Activated T-helper 17 cell treated with anti-CD3 and anti-CD28 coated beads, Interleukin-2, amount 50 U/mL, for 72 hours (primary cell): ENCODE results near the gene PLB1. TPM values are rescaled to one million over a fixed set of nuclear protein-coding genes. Genes with fewer than 3 reads are reported as not detected.

Experiments used
- ATAC-seq: fragments of 150-1000 bp; cut with Tn5 transposase; replicated peaks from 2 replicates; pipeline ENCODE4 v1.10.0; 2021; ENCODE audit warnings: mild to moderate bottlenecking, moderate library complexity
- H3K27ac Mint-ChIP-seq: one replicate; pipeline ENCODE4 v1.8.0; 2022; ENCODE audit warnings: mixed read lengths
- H3K27me3 Mint-ChIP-seq: one replicate; pipeline ENCODE4 v1.8.0; 2022; ENCODE audit warnings: mixed read lengths
- H3K36me3 Mint-ChIP-seq: one replicate; pipeline ENCODE4 v1.8.0; 2022; ENCODE audit warnings: low read depth, mild to moderate bottlenecking, mixed read lengths
- H3K4me1 Mint-ChIP-seq: one replicate; pipeline ENCODE4 v1.8.0; 2022; ENCODE audit warnings: mixed read lengths
- H3K4me3 Mint-ChIP-seq: one replicate; pipeline ENCODE4 v1.8.0; 2022; ENCODE audit warnings: mild to moderate bottlenecking, mixed read lengths
- H3K9me3 Mint-ChIP-seq: one replicate; pipeline ENCODE4 v1.8.0; 2022; ENCODE audit warnings: mixed read lengths
- total RNA-seq, 2 donors: library from RNA; stranded (reverse); gene quantifications; one replicate each; pipeline ENCODE4 v1.2.3, GENCODE V29; 2022

The PLB1 gene
- total RNA-seq, 2 donors from 2014 or later = 0.61 to 0.90 TPM

- H3K4me3 Mint-ChIP-seq = no peak overlapping the region
- no peaks in the 10 kb centered on the region for H3K27me3 Mint-ChIP-seq
- H3K9me3 Mint-ChIP-seq = no peaks in the 10 kb centered on the region
- H3K36me3 Mint-ChIP-seq = no peaks in the 10 kb centered on the region
- no peak for ATAC-seq
- no peak overlapping the region for H3K27ac Mint-ChIP-seq
- no peaks in the 10 kb centered on the region for H3K4me1 Mint-ChIP-seq
Observed at GRCh38 chr2:28477087-28477486, 18.8 kb upstream of the PLB1 start.

- no peaks in the 10 kb centered on the region for H3K4me1 Mint-ChIP-seq
- no peaks in the 10 kb centered on the region for H3K36me3 Mint-ChIP-seq
- H3K4me3 Mint-ChIP-seq = no peak overlapping the region
- H3K9me3 Mint-ChIP-seq = no peaks in the 10 kb centered on the region
- H3K27me3 Mint-ChIP-seq = no peaks in the 10 kb centered on the region
- no peak for ATAC-seq
- no peak overlapping the region for H3K27ac Mint-ChIP-seq
Observed at GRCh38 chr2:28477645-28478044, 18.2 kb upstream of the PLB1 start.

GRCh38 chr2:28480403-28481049 lies 15.3 kb upstream of the PLB1 start:
- H3K4me1 Mint-ChIP-seq = no peaks in the 10 kb centered on the region
- H3K9me3 Mint-ChIP-seq = no peaks in the 10 kb centered on the region
- ATAC-seq = peak; percentile 38
- H3K27ac Mint-ChIP-seq = no peak overlapping the region
- no peaks in the 10 kb centered on the region for H3K27me3 Mint-ChIP-seq
- H3K36me3 Mint-ChIP-seq = no peaks in the 10 kb centered on the region
- no peak overlapping the region for H3K4me3 Mint-ChIP-seq

- no peak overlapping the region for H3K27ac Mint-ChIP-seq
- H3K27me3 Mint-ChIP-seq = no peaks in the 10 kb centered on the region
- H3K36me3 Mint-ChIP-seq = no peaks in the 10 kb centered on the region
- H3K4me1 Mint-ChIP-seq = peaks cover 7% of the 10 kb centered on the region
- no peak for ATAC-seq
- H3K4me3 Mint-ChIP-seq = no peak overlapping the region
- H3K9me3 Mint-ChIP-seq = no peaks in the 10 kb centered on the region
Observed at GRCh38 chr2:28481905-28482304, 14.0 kb upstream of the PLB1 start.

- H3K27ac Mint-ChIP-seq = no peak overlapping the region
- no peak for ATAC-seq
Observed at GRCh38 chr2:28484835-28485234, 11.0 kb upstream of the PLB1 start.

GRCh38 chr2:28486526-28486925 lies 9.3 kb upstream of the PLB1 start:
- Mint-ChIP-seq H3K9me3 (no peaks in the 10 kb centered on the region), H3K27me3 (no peaks in the 10 kb centered on the region), H3K4me3 (no peak overlapping the region), H3K4me1 (peaks cover 8% of the 10 kb centered on the region), H3K36me3 (no peaks in the 10 kb centered on the region), H3K27ac (peak overlapping the region; percentile 22)
- peak; percentile 81 for ATAC-seq

More at GRCh38 chr2:28484835-28485234, 11.0 kb upstream of the PLB1 start:
- Mint-ChIP-seq H3K4me1 (peaks cover 8% of the 10 kb centered on the region), H3K27me3 (no peaks in the 10 kb centered on the region), H3K36me3 (no peaks in the 10 kb centered on the region), H3K9me3 (no peaks in the 10 kb centered on the region), H3K4me3 (no peak overlapping the region)

- peaks cover 8% of the 10 kb centered on the region for H3K4me1 Mint-ChIP-seq
- H3K36me3 Mint-ChIP-seq = no peaks in the 10 kb centered on the region
- no peak overlapping the region for H3K27ac Mint-ChIP-seq
- no peak for ATAC-seq
- no peaks in the 10 kb centered on the region for H3K9me3 Mint-ChIP-seq
- H3K4me3 Mint-ChIP-seq = no peak overlapping the region
- no peaks in the 10 kb centered on the region for H3K27me3 Mint-ChIP-seq
Observed at GRCh38 chr2:28487258-28487657, 8.6 kb upstream of the PLB1 start.

GRCh38 chr2:28488083-28488830 lies 7.6 kb upstream of the PLB1 start:
- H3K27me3 Mint-ChIP-seq = no peaks in the 10 kb centered on the region
- no peak overlapping the region for H3K4me3 Mint-ChIP-seq
- H3K9me3 Mint-ChIP-seq = no peaks in the 10 kb centered on the region
- no peaks in the 10 kb centered on the region for H3K36me3 Mint-ChIP-seq
- H3K4me1 Mint-ChIP-seq = peaks cover 8% of the 10 kb centered on the region
- no peak for ATAC-seq
- H3K27ac Mint-ChIP-seq = no peak overlapping the region

- H3K4me1 Mint-ChIP-seq = peaks cover 8% of the 10 kb centered on the region
- no peaks in the 10 kb centered on the region for H3K9me3 Mint-ChIP-seq
- H3K4me3 Mint-ChIP-seq = no peak overlapping the region
- ATAC-seq = no peak
- no peak overlapping the region for H3K27ac Mint-ChIP-seq
- no peaks in the 10 kb centered on the region for H3K27me3 Mint-ChIP-seq
- H3K36me3 Mint-ChIP-seq = no peaks in the 10 kb centered on the region
Observed at GRCh38 chr2:28488858-28489575, 6.8 kb upstream of the PLB1 start.

GRCh38 chr2:28490558-28490957 lies 5.3 kb upstream of the PLB1 start:
- Mint-ChIP-seq H3K4me3 (no peak overlapping the region), H3K27me3 (no peaks in the 10 kb centered on the region), H3K4me1 (peaks cover 8% of the 10 kb centered on the region), H3K27ac (no peak overlapping the region), H3K9me3 (no peaks in the 10 kb centered on the region), H3K36me3 (no peaks in the 10 kb centered on the region)
- ATAC-seq = no peak

GRCh38 chr2:28492282-28492681 lies 3.6 kb upstream of the PLB1 start:
- no peaks in the 10 kb centered on the region for H3K27me3 Mint-ChIP-seq
- ATAC-seq = no peak
- no peak overlapping the region for H3K27ac Mint-ChIP-seq
- H3K36me3 Mint-ChIP-seq = no peaks in the 10 kb centered on the region
- H3K4me1 Mint-ChIP-seq = no peaks in the 10 kb centered on the region
- no peaks in the 10 kb centered on the region for H3K9me3 Mint-ChIP-seq
- H3K4me3 Mint-ChIP-seq = no peak overlapping the region

- Mint-ChIP-seq H3K36me3 (no peaks in the 10 kb centered on the region), H3K27me3 (no peaks in the 10 kb centered on the region), H3K4me3 (no peak overlapping the region), H3K27ac (no peak overlapping the region), H3K4me1 (no peaks in the 10 kb centered on the region), H3K9me3 (no peaks in the 10 kb centered on the region)
- no peak for ATAC-seq
Observed at GRCh38 chr2:28493636-28494035, 2.2 kb upstream of the PLB1 start.

- Mint-ChIP-seq H3K4me3 (no peak overlapping the region), H3K9me3 (no peaks in the 10 kb centered on the region), H3K4me1 (no peaks in the 10 kb centered on the region), H3K27me3 (no peaks in the 10 kb centered on the region), H3K27ac (no peak overlapping the region), H3K36me3 (no peaks in the 10 kb centered on the region)
- ATAC-seq = no peak
Observed at GRCh38 chr2:28496781-28497180, 921 bp downstream of the PLB1 start.

GRCh38 chr2:28497206-28497605 lies 1.3 kb downstream of the PLB1 start:
- H3K4me3 Mint-ChIP-seq = no peak overlapping the region
- no peaks in the 10 kb centered on the region for H3K36me3 Mint-ChIP-seq
- no peak overlapping the region for H3K27ac Mint-ChIP-seq
- no peaks in the 10 kb centered on the region for H3K4me1 Mint-ChIP-seq
- H3K9me3 Mint-ChIP-seq = no peaks in the 10 kb centered on the region
- H3K27me3 Mint-ChIP-seq = no peaks in the 10 kb centered on the region
- no peak for ATAC-seq

- Mint-ChIP-seq H3K36me3 (no peaks in the 10 kb centered on the region), H3K4me1 (no peaks in the 10 kb centered on the region), H3K4me3 (no peak overlapping the region), H3K9me3 (no peaks in the 10 kb centered on the region), H3K27ac (no peak overlapping the region), H3K27me3 (no peaks in the 10 kb centered on the region)
- no peak for ATAC-seq
Observed at GRCh38 chr2:28499282-28499681, 3.4 kb downstream of the PLB1 start.
